NCI-H2171 treated with DMSO at 0.1 percent for 48 hours (cell line): ENCODE results near the gene HACE1.
"Not testable (repeated sequence)": the region's sequence is repeated elsewhere in the genome, so short reads cannot be mapped to it uniquely, and the experiment has no call there.

Experiments used
- DNase-seq: peaks from one replicate; lab custom pipeline; 2025; lab: John Stamatoyannopoulos, UW

The HACE1 gene

DNA sequence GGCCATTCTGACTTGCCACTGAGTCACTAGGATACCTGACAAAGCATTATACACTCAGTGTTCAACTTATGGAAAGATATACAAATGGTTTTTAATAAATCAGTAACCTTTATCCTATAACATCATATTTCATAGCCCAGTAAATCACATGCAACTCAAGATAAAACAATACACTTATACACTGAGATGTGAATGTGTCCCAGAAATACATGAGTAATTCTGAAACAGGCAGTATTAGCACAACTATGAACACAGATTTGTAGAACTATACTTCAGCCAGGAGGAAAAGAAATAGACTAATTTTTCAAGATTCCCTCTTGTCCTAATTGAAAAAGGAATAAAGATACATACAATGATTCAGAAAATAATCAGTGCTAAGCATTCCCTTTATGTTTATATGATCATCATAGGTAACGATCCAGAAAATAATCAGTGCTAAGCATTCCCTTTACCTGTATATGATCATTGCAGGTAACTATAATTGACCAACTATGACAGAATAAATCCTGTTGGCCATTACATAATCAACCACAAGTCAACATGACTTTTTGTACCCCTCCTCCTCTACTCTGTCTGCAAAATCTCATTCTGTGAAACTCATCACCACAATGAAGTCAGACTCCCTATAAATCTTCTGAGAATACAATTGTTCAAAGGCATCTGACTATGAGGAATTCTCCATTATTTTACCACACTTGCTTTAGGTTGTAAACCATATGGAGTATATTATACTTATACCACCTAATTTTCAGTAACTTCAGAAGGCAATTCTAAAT lies 30.3 kb downstream of the HACE1 start:
- no peak for DNase-seq

DNA sequence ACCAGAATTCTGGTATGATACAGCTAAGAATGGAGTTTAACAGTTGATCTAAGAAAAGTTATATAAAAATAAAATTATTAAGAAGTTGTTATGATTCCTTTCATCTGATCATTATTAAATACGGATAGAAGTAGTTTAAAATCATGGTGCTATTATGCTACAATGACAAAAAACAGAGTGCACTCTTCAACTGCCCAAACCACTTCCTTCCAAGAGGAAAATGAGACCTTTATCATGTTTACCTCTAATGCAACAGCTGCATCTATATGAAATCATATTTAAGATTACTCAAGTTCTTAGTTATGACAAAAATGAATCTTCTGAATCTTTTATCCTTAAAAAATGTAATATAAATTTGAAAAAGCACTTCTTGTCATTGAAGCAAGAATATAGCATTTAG lies 31.2 kb downstream of the HACE1 start:
- no peak for DNase-seq

DNA sequence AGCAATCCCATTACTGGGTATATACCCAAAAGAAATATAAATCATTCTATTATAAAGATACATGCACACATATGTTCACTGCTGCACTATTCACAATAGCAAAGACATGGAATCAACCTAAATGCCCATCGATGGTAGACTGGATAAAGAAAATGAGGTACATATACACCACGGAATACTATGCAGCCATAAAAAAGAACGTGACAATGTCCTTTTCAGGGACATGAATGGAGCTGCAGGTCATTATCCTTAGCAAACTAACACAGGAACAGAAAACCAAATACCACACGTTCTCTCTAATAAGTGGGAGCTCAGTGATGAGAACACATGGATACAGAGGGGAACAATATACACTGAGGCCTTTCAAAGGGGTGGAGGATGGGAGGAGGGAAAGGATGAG lies 38.9 kb downstream of the HACE1 start:
- not testable (repeated sequence) for DNase-seq

DNA sequence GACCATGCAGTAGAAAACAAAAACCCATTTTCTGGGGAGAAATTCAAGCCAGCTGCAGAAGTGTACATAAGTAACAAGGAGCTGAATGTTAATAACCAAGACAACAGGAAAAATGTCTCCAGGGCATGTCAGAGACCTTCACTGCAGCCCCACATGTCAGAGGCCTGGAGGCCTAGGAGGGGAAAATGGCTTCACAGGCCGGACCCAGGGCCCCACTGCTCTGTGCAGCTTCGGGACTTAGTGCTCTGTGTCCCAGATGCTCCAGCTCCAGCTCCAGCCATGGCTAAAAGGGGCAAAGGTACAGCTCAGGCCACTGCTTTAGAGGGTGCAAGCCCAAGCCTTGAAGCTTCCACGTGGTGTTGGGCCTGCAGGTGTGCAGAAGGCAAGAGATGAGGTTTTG lies 43.6 kb downstream of the HACE1 start:
- no peak for DNase-seq

DNA sequence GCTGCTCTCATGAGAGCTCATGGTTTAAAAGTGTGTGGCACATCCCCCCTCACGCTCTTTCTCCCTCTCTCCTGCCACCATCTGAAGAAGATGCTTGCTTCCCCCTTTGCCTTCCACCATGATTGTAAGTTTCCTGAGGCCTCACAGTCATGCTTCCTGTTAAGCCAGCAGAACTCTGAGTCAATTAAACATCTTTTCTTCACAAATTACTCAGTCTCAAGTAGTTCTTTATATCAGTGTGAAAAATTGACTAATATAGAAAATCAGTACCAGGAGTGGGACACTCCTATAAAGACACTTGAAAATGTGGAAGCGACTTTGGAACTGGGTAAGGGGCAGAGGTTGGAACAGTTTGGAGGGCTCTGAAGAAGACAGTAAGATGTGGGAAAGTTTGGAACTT lies 45.0 kb downstream of the HACE1 start:
- no peak for DNase-seq

DNA sequence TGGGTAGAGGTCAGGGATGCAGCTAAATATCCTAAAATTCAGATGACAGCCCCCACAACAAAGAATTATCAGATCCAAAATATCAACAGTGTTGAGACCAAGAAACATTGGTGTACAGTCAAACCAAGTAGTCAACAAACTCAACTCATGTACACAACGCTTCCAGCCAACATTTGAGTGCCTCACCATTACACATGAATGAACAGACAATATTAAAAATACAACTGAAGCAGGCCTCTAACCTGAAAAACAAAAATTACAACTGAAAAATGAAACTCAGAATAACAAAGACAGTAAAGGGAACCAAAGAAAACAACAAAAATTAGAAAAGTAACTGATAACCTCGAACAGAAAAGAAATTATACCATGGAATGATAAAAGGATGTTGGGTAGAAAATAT lies 46.2 kb downstream of the HACE1 start:
- no peak for DNase-seq

DNA sequence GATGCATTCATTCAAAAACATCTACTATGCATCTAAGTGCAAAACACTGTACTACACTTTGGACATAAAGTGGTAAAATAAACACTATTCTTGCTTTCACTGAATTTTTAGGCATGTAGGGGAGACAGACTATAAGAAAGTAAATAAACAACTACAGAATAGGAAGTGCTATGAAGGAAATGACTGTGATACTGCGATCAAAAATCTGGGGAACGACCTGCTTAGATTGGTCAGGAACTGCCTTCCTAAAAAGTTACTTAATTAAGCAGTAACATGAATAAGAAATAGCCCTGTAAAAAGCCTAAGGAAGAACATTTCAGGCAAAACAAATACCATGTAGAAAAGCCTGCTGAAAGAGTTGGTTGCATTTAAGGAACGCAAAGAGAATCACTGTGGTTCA lies 50.6 kb downstream of the HACE1 start:
- no peak for DNase-seq

DNA sequence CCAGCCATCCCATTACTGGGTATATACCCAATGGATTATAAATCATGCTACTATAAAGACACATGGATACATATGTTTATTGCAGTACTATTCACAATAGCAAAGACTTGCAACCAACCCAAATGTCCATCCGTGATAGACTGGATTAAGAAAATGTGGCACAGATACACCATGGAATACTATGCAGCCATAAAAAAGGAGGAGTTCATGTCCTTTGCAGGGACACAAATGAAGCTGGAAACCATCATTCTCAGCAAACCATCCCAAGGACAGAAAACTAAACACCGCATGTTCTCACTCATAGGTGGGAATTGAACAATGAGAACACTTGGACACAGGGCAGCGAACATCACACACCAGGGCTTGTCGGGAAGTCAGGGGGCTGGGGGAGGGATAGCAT lies 54.4 kb downstream of the HACE1 start:
- not testable (repeated sequence) for DNase-seq

DNA sequence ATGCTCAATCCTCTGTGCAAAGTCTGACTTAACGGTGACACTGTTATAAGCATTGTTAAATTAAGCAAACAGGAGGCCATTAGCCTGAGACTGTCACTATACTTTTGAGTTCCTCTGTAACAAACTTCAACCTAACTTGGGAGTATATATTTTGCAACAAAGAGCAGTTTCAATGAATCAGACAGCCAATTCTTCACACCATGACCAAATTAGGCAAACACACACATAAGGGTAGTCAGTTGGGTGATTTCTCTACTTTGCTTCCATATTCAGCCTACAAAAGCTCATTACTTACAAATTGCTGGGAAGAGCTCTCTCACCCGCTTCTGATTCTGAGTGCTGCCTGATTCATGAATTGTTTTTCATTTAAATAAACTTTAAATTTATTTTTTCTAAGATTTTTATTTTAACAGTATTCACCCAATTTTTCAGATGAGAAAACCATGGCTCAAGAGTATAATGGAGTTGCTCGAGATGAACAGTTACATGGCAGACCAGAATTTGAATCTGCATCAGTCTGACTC lies 60.5 kb downstream of the HACE1 start:
- DNase-seq: no peak

DNA sequence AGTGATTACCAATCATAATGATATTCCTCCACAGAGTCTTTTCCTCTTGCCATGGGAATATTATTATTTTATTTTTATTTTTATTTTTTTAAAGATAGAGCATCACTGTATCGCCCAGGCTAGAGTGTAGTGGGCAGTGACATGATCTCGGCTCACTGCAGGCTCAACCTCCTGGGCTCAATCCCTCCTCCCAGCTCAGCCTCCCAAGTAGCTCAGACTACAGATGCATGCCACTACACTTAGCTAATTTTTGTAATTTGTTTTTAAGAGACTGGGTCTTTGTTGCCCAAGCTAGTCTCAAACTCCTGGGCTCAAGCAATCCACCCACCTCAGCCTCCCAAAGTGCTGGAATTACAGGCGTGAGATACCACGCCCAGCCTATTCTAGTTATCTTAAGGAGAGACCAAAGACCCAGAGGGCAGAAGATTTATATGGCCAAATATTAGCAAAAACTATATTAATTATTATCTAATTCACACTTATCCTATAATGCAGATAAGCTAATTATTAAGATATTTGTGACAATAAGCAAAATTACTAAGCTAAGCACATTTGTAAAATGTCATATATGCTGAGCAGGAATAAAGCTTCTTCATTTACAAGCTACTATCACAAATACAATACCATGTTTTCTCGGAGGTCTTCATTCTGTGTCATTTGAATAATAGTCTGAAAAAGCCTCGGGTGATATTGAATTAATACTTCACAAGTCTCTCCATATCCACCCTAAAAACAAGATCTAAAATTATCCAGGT lies 63.5 kb downstream of the HACE1 start:
- DNase-seq: no peak

DNA sequence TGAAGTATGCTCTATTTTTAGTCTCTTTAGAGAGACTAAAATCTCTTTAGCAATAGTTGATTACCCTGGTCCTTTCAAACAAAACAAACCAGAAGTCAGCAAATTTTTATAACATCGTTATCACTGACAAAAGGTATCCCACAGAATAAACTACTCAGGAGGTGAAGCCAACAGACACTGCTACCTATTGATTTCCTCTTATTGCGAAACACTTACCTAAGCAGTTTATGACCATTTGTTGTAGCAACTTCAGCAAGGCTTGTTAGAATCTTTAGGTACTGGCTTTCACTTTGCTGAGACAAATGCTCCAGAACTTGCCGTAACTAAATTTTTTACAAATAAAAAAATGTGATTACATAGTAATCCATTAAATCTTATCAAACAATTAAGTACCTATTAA lies 64.4 kb downstream of the HACE1 start:
- DNase-seq: no peak

DNA sequence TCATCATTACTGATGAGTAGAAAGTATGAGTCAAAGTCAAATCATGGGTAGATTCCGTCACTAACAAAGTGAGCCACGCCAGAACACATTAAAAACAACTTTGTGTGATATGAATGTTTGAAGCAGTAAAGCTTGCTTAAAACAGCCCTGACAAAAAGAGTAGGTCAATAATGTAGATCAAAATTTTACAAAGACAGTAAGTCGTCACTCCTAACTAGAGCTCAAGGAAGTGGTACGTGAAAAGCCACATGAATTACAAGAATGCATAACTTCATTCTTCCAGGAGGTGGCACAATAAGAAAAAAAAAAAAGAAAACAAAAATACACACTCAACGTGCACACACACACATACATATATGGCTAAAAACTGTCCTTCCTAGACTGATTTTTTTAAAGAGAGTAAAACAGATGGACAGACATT lies 69.9 kb downstream of the HACE1 start:
- DNase-seq: no peak

DNA sequence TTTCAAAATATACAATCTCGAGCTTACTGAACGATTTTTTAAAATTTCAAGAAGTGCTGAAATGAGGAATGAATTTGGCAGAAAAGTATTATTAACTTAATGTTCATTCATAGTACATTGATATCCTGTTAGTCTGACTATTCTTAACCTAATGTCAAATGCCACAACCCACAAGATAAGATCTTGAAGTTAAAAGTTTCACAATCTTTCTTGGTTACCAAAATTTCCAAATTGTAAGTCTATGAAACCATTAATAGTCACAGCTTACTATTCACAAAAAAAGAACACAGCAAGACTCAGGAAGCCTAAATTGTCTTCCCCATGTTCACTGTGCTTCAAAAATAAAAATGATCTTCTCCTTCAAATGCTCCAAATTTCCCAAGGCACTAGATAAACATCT lies 71.3 kb downstream of the HACE1 start:
- DNase-seq: no peak

DNA sequence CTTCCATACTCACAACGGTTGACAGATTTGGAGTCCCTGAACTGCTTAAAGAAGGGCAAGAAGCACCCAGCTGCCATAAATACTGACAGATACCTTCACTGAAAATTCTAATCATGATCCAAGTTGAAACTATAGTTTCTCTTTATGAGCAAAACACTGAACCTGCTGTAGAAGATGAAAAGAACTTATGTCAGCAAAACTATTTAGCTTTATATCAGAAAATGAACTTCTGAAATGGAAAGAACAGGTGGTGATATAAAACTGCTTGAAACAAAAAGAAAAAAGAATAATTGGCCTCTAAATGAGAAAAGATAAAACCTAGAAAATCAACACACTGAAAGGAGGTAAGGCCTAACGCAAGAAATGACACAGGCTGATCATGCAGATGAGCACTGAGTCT lies 72.4 kb downstream of the HACE1 start:
- DNase-seq: no peak

DNA sequence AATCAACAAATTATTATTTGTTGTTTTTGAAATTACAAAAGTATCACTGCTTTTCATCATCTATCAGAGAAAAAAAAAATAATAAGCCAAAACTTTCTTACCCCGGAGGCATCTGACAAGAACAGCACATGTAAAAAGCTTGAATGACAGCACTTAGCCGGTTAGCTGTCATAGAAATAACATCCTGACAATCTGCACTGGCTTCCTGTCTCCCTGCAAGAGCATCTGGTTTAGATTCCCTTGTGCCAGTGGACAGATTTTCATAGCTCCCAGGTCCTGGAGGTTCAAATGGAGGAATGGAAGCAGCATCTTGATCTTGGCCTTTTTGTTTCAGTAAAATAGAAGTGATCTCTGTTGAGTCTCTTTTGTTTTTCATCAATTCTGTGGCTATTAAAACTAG lies 74.8 kb downstream of the HACE1 start:
- no peak for DNase-seq

DNA sequence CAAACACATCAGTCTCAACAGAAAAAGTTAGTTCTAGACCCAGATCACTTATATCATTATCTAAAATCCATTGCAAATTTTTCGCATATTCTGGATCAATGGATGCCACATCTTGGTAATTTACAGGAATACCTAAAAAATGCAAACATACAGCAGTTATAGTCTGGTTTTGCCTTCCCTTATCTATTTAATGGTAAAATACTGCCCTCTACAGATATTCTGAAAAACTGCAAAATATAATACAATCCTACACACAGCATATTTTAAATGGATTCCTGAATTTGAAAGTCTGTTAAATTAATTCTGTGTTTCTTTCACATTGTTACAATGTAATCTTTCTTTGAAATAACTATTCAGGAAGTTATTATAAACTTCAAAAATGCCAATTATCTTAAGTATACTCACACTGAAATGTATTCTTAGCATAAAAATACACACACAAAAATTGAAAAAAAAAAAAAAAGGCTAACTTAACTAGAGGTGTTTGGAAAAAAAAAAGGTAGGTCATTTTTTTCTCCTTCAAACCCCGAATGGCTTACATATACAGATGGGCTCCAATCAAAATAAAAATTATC lies 88.4 kb downstream of the HACE1 start:
- DNase-seq: peak; percentile 51

DNA sequence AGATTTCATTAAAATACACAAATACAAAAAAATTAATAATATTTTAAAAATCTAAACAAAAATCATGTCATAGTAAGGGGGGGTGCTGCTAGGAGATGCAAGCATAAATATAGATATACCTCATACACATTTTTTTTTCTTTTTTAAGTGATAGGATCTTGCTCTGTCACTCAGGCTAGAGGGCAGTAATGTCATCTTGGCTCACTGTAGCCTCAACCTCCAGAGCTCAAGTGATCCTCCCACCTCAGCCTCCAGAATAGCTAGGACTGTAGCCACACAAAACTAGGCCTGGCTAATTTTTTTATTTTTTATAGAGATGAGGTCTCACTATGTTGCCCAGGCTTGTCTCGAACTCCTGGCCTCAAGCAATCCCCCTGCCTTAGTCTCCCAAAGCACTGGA lies 90.8 kb downstream of the HACE1 start:
- DNase-seq: no peak

DNA sequence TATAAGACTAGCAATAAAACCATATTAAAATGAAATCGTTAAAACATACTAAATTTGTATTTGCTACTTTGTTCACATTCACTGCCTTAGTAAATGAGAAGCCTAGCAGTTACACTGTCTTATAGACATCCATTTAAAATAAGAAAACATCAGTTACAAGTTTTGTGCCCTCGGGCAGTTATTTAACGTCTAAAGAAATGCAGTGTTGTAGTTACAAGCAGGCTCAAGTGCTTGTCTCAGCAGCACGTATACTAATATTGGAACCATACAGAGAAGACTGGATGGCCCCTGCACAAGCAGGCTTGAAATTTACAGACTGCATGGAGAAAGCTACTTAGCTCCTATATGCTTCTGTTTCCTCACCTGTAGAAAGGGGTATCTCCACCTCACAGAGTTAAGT lies 93.1 kb downstream of the HACE1 start:
- no peak for DNase-seq

DNA sequence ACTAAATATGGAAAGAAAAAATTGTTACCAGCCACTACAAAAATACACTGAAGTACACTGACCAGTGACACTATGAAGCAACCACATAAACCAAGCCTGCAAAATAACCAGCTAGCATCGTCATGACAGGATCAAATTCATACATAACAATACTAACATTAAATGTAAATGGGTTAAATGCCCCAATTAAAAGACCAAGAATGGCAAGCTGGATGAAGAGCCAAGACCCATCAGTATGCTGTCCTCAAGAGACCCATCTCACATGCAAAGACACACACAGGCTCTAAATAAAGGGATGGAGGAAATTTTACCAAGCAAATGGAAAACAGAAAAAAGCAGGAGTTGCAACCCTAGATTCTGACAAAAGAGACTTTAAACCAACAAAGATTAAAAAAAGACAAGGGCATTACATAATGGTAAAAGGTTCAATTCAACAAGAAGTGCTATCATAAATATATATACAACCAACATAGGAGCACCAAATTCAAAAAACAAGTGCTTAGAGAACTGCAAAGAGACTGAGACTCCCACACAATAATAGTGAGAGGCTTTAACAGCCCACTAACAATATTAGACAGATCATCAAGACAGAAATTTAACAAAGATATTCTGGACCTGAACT lies 104.8 kb downstream of the HACE1 start:
- no peak for DNase-seq

DNA sequence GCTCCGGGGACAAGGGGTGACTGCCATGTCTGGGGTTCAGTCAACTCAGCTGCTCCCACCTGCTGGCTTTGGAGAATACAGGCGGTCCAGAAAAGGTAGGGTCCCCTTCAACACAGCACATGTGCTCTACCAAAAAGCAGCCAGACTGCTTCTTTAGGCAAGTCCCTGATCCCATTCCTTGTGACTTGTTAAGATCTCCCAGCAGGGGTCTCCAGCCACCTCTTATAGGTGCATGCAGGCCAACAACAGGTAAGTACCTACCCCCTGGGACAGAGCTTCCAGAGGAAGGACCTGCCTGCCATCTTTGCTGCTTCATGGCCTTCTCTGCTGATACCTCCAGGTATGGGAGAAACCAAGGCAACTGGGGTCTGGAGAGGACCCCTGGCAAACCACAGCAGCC lies 106.5 kb downstream of the HACE1 start:
- no peak for DNase-seq

DNA sequence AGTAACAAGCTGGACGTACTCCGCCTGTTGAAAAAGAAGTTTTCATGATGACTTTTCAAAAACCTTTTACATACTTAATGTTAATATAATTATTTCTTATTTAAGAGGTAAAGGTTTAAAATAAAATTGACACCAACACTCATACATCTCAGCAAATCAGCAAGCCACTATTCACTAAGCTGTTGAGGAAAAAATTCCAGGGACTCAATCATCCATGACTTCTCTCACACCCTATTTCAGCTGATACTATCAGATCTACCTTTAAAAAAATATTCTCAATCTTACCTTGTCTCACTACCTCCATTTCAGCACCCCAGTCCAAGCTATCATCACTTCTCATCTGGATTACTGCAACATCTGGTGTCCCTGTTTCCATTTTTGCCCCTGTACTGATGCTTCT lies 109.3 kb downstream of the HACE1 start:
- DNase-seq: no peak

DNA sequence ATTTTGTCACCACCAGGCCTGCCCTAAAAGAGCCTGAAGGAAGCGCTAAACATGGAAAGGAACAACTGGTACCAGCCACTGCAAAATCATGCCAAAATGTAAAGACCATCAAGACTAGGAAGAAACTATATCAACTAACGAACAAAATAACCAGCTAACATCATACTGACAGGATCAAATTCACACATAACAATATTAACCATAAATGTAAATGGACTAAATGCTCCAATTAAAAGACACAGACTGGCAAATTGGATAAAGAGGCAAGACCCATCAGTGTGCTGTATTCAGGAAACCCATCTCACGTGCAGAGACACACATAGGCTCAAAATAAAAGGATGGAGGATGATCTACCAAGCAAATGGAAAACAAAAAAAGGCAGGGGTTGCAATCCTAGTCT lies 120.6 kb downstream of the HACE1 start:
- DNase-seq: not testable (repeated sequence)

DNA sequence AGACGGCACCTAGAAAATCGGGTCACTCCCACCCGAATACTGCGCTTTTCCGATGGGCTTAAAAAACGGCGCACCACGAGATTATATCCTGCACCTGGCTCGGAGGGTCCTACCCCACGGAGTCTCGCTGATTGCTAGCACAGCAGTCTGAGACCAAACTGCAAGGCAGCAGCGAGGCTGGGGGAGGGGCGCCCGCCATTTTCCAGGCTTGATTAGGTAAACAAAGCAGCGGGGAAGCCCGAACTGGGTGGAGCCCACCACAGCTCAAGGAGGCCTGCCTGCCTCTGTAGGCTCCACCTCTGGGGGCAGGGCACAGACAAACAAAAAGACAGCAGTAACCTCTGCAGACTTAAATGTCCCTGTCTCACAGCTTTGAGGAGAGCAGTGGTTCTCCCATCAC lies 122.2 kb downstream of the HACE1 start:
- not testable (repeated sequence) for DNase-seq
